ENCODE results near the gene ZNF835.

ZNF835 gene

GRCh38 chr19:56670961-56671612 is 470 bp downstream of the ZNF835 start:
- DNase-seq (no peak), ATAC-seq (ENCODE audit: insufficient read depth, low read depth) (no peak)
- Histone ChIP-seq H3K9ac (ENCODE audit: low read depth, low read length) (no peak overlapping the region), H3K9me3 (ENCODE audit: insufficient read depth, low read length, severe bottlenecking) (peaks cover 9% of the 10 kb centered on the region), H4K20me1 (ENCODE audit: insufficient read depth, low read length) (no peaks in the 10 kb centered on the region), H3K4me1 (ENCODE audit: insufficient read depth, low read length) (no peaks in the 10 kb centered on the region), H3K36me3 (ENCODE audit: insufficient read depth, low read length) (no peaks in the 10 kb centered on the region), H3K4me3 (ENCODE audit: low read depth in 1 of 2, low read length in 2 of 2) (no peak overlapping the region), H3K4me2 (ENCODE audit: insufficient read depth, low read length) (no peak overlapping the region), H2AFZ (ENCODE audit: low read depth, low read length) (no peak overlapping the region), H3K27ac (ENCODE audit: low read length) (no peak overlapping the region), H3K27me3 (ENCODE audit: insufficient read depth, low read length, poor library complexity) (no peaks in the 10 kb centered on the region), H3K79me2 (ENCODE audit: insufficient read depth, low read length) (no peaks in the 10 kb centered on the region)
- TF ChIP-seq EZH2 (IDR thresholded peaks at IDR 0.05; ENCODE audit: borderline replicate concordance, low read depth, low read length, severe bottlenecking) (no peak), CTCF (IDR thresholded peaks at IDR 0.05; ENCODE audit: borderline replicate concordance, extremely low read depth, low read length, poor library complexity, severe bottlenecking) (no peak)

GRCh38 chr19:56670401-56670960 is 1.1 kb downstream of the ZNF835 start:
- Histone ChIP-seq H3K4me1 (ENCODE audit: insufficient read depth, low read length) (no peaks in the 10 kb centered on the region), H3K36me3 (ENCODE audit: insufficient read depth, low read length) (no peaks in the 10 kb centered on the region), H3K9ac (ENCODE audit: low read depth, low read length) (no peak overlapping the region), H2AFZ (ENCODE audit: low read depth, low read length) (no peak overlapping the region), H3K79me2 (ENCODE audit: insufficient read depth, low read length) (no peaks in the 10 kb centered on the region), H3K4me2 (ENCODE audit: insufficient read depth, low read length) (no peak overlapping the region), H3K4me3 (ENCODE audit: low read depth in 1 of 2, low read length in 2 of 2) (no peak overlapping the region), H4K20me1 (ENCODE audit: insufficient read depth, low read length) (no peaks in the 10 kb centered on the region), H3K27ac (ENCODE audit: low read length) (no peak overlapping the region), H3K27me3 (ENCODE audit: insufficient read depth, low read length, poor library complexity) (no peaks in the 10 kb centered on the region), H3K9me3 (ENCODE audit: insufficient read depth, low read length, severe bottlenecking) (peaks cover 9% of the 10 kb centered on the region)
- DNase-seq (no peak), ATAC-seq (ENCODE audit: insufficient read depth, low read depth) (no peak)
- TF ChIP-seq CTCF (IDR thresholded peaks at IDR 0.05; ENCODE audit: borderline replicate concordance, extremely low read depth, low read length, poor library complexity, severe bottlenecking), result no peak
- TF ChIP-seq EZH2 (IDR thresholded peaks at IDR 0.05; ENCODE audit: borderline replicate concordance, low read depth, low read length, severe bottlenecking), result no peak

GRCh38 chr19:56668676-56669075 is 2.9 kb downstream of the ZNF835 start:
- H2AFZ ChIP-seq (ENCODE audit: low read depth, low read length), result no peak overlapping the region
- H3K4me1 ChIP-seq (ENCODE audit: insufficient read depth, low read length), result no peaks in the 10 kb centered on the region
- no peaks in the 10 kb centered on the region for H3K27me3 ChIP-seq (ENCODE audit: insufficient read depth, low read length, poor library complexity)
- no peak overlapping the region for H3K4me2 ChIP-seq (ENCODE audit: insufficient read depth, low read length)
- ATAC-seq (ENCODE audit: insufficient read depth, low read depth) (no peak), DNase-seq (no peak)
- no peak overlapping the region for H3K9ac ChIP-seq (ENCODE audit: low read depth, low read length)
- no peaks in the 10 kb centered on the region for H3K79me2 ChIP-seq (ENCODE audit: insufficient read depth, low read length)
- H3K36me3 ChIP-seq (ENCODE audit: insufficient read depth, low read length), result no peaks in the 10 kb centered on the region
- TF ChIP-seq CTCF (IDR thresholded peaks at IDR 0.05; ENCODE audit: borderline replicate concordance, extremely low read depth, low read length, poor library complexity, severe bottlenecking) (no peak), EZH2 (IDR thresholded peaks at IDR 0.05; ENCODE audit: borderline replicate concordance, low read depth, low read length, severe bottlenecking) (no peak)
- H3K4me3 ChIP-seq (ENCODE audit: low read depth in 1 of 2, low read length in 2 of 2), result no peak overlapping the region
- H3K27ac ChIP-seq (ENCODE audit: low read length), result no peak overlapping the region
- peaks cover 9% of the 10 kb centered on the region for H3K9me3 ChIP-seq (ENCODE audit: insufficient read depth, low read length, severe bottlenecking)
- no peaks in the 10 kb centered on the region for H4K20me1 ChIP-seq (ENCODE audit: insufficient read depth, low read length)
